ENCODE measurements around the gene CDADC1.
A peak's percentile ranks its signal among the peaks of the same experiment; 100 is the strongest.

Gene CDADC1

GRCh38 chr13:49247643-49248621 is at the start of gene CDADC1:
CDADC1 (plus strand) TSS chr13:49247925; CDS start chr13:49248038, 113 bp downstream.
- H3K4me3 ChIP-seq (ENCODE audit: low read depth, low read length), result peak within 1 kb of the TSS; percentile 94

- no peak overlapping the region for H3K4me3 ChIP-seq (ENCODE audit: low read depth, low read length)
Measured at GRCh38 chr13:49206641-49207040, 41.1 kb upstream of the CDADC1 start.

GRCh38 chr13:49208619-49209018 is 39.1 kb upstream of the CDADC1 start:
- no peak overlapping the region for H3K4me3 ChIP-seq (ENCODE audit: low read depth, low read length)

GRCh38 chr13:49210114-49210513 is 37.6 kb upstream of the CDADC1 start:
- no peak overlapping the region for H3K4me3 ChIP-seq (ENCODE audit: low read depth, low read length)

- H3K4me3 ChIP-seq (ENCODE audit: low read depth, low read length), result no peak overlapping the region
Measured at GRCh38 chr13:49210669-49211068, 37.1 kb upstream of the CDADC1 start.

GRCh38 chr13:49213539-49213938 is 34.2 kb upstream of the CDADC1 start:
- H3K4me3 ChIP-seq (ENCODE audit: low read depth, low read length), result no peak overlapping the region

GRCh38 chr13:49213997-49214916 is 33.5 kb upstream of the CDADC1 start:
- H3K4me3 ChIP-seq (ENCODE audit: low read depth, low read length), result no peak overlapping the region

- H3K4me3 ChIP-seq (ENCODE audit: low read depth, low read length), result no peak overlapping the region
Measured at GRCh38 chr13:49214917-49215376, 32.8 kb upstream of the CDADC1 start.

GRCh38 chr13:49216334-49216733 is 31.4 kb upstream of the CDADC1 start:
- no peak overlapping the region for H3K4me3 ChIP-seq (ENCODE audit: low read depth, low read length)

- H3K4me3 ChIP-seq (ENCODE audit: low read depth, low read length), result peak overlapping the region; percentile 29
Measured at GRCh38 chr13:49217962-49218492, 29.7 kb upstream of the CDADC1 start.

- peak overlapping the region; percentile 29 for H3K4me3 ChIP-seq (ENCODE audit: low read depth, low read length)
Measured at GRCh38 chr13:49218493-49219051, 29.2 kb upstream of the CDADC1 start.

- no peak overlapping the region for H3K4me3 ChIP-seq (ENCODE audit: low read depth, low read length)
Measured at GRCh38 chr13:49219647-49220035, 28.1 kb upstream of the CDADC1 start.

- peak within 1 kb of the TSS; percentile 35 for H3K4me3 ChIP-seq (ENCODE audit: low read depth, low read length)
Measured at GRCh38 chr13:49220036-49220855, 27.5 kb upstream of the CDADC1 start, which contains the start of gene MLNR. MLNR (plus strand) TSS chr13:49220338; CDS start chr13:49220338, 0 bp downstream.

GRCh38 chr13:49220856-49221589 is 26.7 kb upstream of the CDADC1 start:
- H3K4me3 ChIP-seq (ENCODE audit: low read depth, low read length), result peak overlapping the region; percentile 35

GRCh38 chr13:49221590-49221965 is 26.1 kb upstream of the CDADC1 start:
- no peak overlapping the region for H3K4me3 ChIP-seq (ENCODE audit: low read depth, low read length)

GRCh38 chr13:49225223-49226042 is 22.3 kb upstream of the CDADC1 start:
- H3K4me3 ChIP-seq (ENCODE audit: low read depth, low read length), result no peak overlapping the region

- H3K4me3 ChIP-seq (ENCODE audit: low read depth, low read length), result no peak overlapping the region
Measured at GRCh38 chr13:49226613-49227012, 21.1 kb upstream of the CDADC1 start.

GRCh38 chr13:49234741-49235140 is 13.0 kb upstream of the CDADC1 start:
- no peak overlapping the region for H3K4me3 ChIP-seq (ENCODE audit: low read depth, low read length)

Measured in iPS-11a (cell line).